Spleen (tissue), 11 donors: Measurements from ENCODE around the gene CNMD. TPM values are rescaled to one million over a fixed set of nuclear protein-coding genes. Genes with fewer than 3 reads are reported as not detected.
"Not testable (repeated sequence)": the region's sequence is repeated elsewhere in the genome, so short reads cannot be mapped to it uniquely, and the experiment has no call there.

Experiments
- DNase-seq: peaks from one replicate; pipeline ENCODE4 v3.0.0-alpha.2; 2020
- H3K27ac ChIP-seq, 8 donors: fragments of 200-600 bp; sonication (generic) in 7 of 8; 1 replicate in 4 of 8; 2 replicates in 4 of 8; pipeline versions ENCODE4 v1.5.0 to v1.8.0; 2016 to 2021; ENCODE audit warnings: inconsistent platforms in 4 of 8, mild to moderate bottlenecking in 4 of 8, moderate library complexity in 1 of 8
- H3K27me3 ChIP-seq, 7 donors: fragments of 200-600 bp; sonication (generic) in 6 of 7; replicated peaks in 1 of 7; 1 replicate in 4 of 7; 2 replicates in 3 of 7; pipeline versions ENCODE4 v1.5.0 to v1.8.0; 2016 to 2021; ENCODE audit warnings: inconsistent platforms in 3 of 7, mild to moderate bottlenecking in 1 of 7
- H3K36me3 ChIP-seq, 6 donors: fragments of 200-600 bp; sonication (generic) in 5 of 6; 1 replicate in 4 of 6; 2 replicates in 2 of 6; pipeline versions ENCODE4 v1.5.0 to v1.8.0; 2016 to 2021; ENCODE audit warnings: inconsistent platforms in 2 of 6
- H3K4me1 ChIP-seq, 6 donors: fragments of 200-600 bp; sonication (generic) in 5 of 6; 1 replicate in 3 of 6; 2 replicates in 3 of 6; pipeline versions ENCODE4 v1.5.0 to v1.8.0; 2016 to 2021; ENCODE audit warnings: inconsistent platforms in 3 of 6
- H3K4me3 ChIP-seq, 8 donors: fragments of 200-600 bp; sonication (generic) in 7 of 8; 1 replicate in 4 of 8; 2 replicates in 4 of 8; pipeline versions ENCODE4 v1.5.0 to v1.8.0; 2016 to 2021; ENCODE audit warnings: inconsistent platforms in 4 of 8, mild to moderate bottlenecking in 4 of 8, moderate library complexity in 2 of 8
- H3K9me3 ChIP-seq, 8 donors: fragments of 200-600 bp; sonication (generic) in 7 of 8; 1 replicate in 4 of 8; 2 replicates in 4 of 8; pipeline versions ENCODE4 v1.5.0 to v1.8.0; 2016 to 2021; ENCODE audit warnings: inconsistent platforms in 4 of 8
- POLR2A ChIP-seq, 3 donors: fragments of 450-650 bp; IDR thresholded peaks; one replicate each; pipeline ENCODE4 v1.5.1; 2017; ENCODE audit warnings: antibody characterized with exemption in 3 of 3, mild to moderate bottlenecking in 1 of 3
- POLR2AphosphoS5 ChIP-seq, 3 donors: sonication (generic); formaldehyde crosslinking; IDR thresholded peaks; one replicate each; pipeline ENCODE4 v1.5.1; 2017; ENCODE audit warnings: antibody characterized with exemption in 3 of 3
- WGBS, 5 donors: extraction: QIAGEN DNeasy Blood & Tissue Kit in 3 of 5; methylation state at CpG; one replicate each; pipeline versions ENCODE4 v1.1.5 to v1.1.7; 2013 to 2018; 5-methylcytosine and 5-hydroxymethylcytosine counted together
- intact Hi-C: fragments of 100-400 bp; cut with DNase I; formaldehyde crosslinking; loops from one replicate; pipeline ENCODE4 v1.15.0; 2023; ENCODE audit warnings: low total_unique reads
- polyA plus RNA-seq, 3 donors: library from polyadenylated mRNA; stranded (reverse); fragments of 200-250 nt; gene quantifications; one replicate each; pipeline ENCODE4 v1.2.1, GENCODE V29; 2013
- total RNA-seq, 7 donors: library from RNA; depleted of rRNA in 3 of 7; stranded (reverse); fragments of >200 nt in 3 of 7; fragmentation: NEBNext Ultra II Directional in 4 of 7; extraction: Animal tissue kit (Norgen Biotek cat#: 25700) in 4 of 7; gene quantifications; one replicate each; pipeline versions ENCODE4 v1.1.0 to v1.2.1, GENCODE V29; 2016 to 2021
- TF ChIP-seq, protein P1 (sequence below), 11 experiments: fragments of 200-600 bp in 7 of 11; fragments of 450-650 bp in 4 of 11; sonication (generic) in 4 of 11; IDR thresholded peaks in 8 of 11; conservative IDR thresholded peaks in 3 of 11; 1 replicate in 7 of 11; 2 replicates in 4 of 11; pipeline versions ENCODE4 v1.4.0 to v1.8.0; 2016 to 2021; ENCODE audit warnings: antibody characterized with exemption in 11 of 11, inconsistent platforms in 4 of 11, mild to moderate bottlenecking in 1 of 11
- donor health status: healthy with polysubstance abuse.
- donor health status: DM: no; HTN: no; CAD: no; lungs with moderate emphysema.
- donor health status: DM: no; HTN: no; CAD: no.
- donor health status: Bipolar disorder and iron deficiency.
- donor health status: healthy.
- donor health status: DM: no; HTN: no; CAD: no.
- donor health status: DM: yes; HTN: yes; CAD: no.

Gene CNMD
- total and polyA plus RNA-seq, 10 donors, result 0.19 TPM; not detected in 9

DNA sequence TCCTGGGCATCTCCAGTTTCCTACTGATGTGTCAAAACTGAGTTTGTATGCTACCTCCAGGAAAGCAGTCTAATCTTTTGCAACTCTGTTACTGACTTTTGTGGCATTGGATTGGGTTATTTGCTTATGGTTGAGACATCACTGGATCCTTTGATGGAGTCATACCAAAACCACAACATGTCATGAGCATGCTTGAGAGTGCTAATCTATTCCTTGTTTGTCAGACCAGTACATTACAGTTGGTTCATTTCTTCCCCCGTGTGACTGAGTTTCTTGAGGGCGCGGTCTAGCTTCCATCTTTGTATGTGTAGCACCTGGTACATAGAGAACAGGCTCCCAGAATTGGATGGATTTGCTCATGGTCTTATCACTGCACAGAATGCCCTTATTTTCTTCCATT lies 43.8 kb downstream of the CNMD start:
- DNase-seq, result no peak
- Histone ChIP-seq H3K4me1 (no peaks in the 10 kb centered on the region), H3K9me3 (no peaks in the 10 kb centered on the region), H3K27ac (no peak overlapping the region), H3K27me3 (no peaks in the 10 kb centered on the region), H3K4me3 (no peak overlapping the region), H3K36me3 (peaks cover 0 to 32% (median 0%) of the 10 kb centered on the region in 6 donors)
- intact Hi-C loops, result no loop called here
- TF ChIP-seq POLR2AphosphoS5 (IDR thresholded peaks at IDR 0.05) (no peak), POLR2A (IDR thresholded peaks at IDR 0.05) (no peak)
- TF ChIP-seq, protein P1, sequence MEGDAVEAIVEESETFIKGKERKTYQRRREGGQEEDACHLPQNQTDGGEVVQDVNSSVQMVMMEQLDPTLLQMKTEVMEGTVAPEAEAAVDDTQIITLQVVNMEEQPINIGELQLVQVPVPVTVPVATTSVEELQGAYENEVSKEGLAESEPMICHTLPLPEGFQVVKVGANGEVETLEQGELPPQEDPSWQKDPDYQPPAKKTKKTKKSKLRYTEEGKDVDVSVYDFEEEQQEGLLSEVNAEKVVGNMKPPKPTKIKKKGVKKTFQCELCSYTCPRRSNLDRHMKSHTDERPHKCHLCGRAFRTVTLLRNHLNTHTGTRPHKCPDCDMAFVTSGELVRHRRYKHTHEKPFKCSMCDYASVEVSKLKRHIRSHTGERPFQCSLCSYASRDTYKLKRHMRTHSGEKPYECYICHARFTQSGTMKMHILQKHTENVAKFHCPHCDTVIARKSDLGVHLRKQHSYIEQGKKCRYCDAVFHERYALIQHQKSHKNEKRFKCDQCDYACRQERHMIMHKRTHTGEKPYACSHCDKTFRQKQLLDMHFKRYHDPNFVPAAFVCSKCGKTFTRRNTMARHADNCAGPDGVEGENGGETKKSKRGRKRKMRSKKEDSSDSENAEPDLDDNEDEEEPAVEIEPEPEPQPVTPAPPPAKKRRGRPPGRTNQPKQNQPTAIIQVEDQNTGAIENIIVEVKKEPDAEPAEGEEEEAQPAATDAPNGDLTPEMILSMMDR (IDR thresholded peaks at IDR 0.05 in 8 of 11, conservative IDR thresholded peaks at IDR 0.05 in 3 of 11), result no peak
- WGBS, 5 donors, result 53 to 92% (median 71%) methylated on average over 3 of the region's 3 CpGs

DNA sequence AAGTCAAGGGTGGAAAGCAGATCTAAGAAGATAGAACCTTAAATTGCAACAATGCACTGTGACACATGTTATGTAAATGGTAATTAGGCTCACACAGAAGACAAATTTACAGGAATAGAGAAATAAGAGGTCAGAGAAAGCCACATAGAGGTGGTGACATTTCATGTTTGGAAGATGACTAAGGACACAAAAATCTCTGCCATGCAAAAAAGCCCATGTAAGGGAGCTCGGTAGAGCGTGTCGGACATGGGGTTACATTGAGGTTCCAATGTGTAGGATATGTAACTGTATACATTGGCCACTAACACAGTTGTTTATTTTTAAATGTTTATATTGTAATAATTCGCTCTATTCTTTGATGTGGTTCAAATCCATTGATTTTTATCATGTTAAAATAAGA lies 53.2 kb downstream of the CNMD start:
- TF ChIP-seq POLR2A (IDR thresholded peaks at IDR 0.05) (no peak), POLR2AphosphoS5 (IDR thresholded peaks at IDR 0.05) (no peak)
- TF ChIP-seq, protein P1 (IDR thresholded peaks at IDR 0.05 in 8 of 11, conservative IDR thresholded peaks at IDR 0.05 in 3 of 11), result no peak
- 95 to 99% (median 98%) methylated on average over 4 of the region's 4 CpGs for WGBS, 5 donors
- peaks cover 5 to 98% (median 54%) of the 10 kb centered on the region in 6 donors for H3K36me3 ChIP-seq
- H3K4me1 ChIP-seq, result no peaks in the 10 kb centered on the region
- H3K27me3 ChIP-seq, result no peaks in the 10 kb centered on the region
- H3K4me3 ChIP-seq, result no peak overlapping the region
- H3K9me3 ChIP-seq, result no peaks in the 10 kb centered on the region
- no peak overlapping the region for H3K27ac ChIP-seq
- DNase-seq, result no peak
- intact Hi-C loops, result no loop called here

DNA sequence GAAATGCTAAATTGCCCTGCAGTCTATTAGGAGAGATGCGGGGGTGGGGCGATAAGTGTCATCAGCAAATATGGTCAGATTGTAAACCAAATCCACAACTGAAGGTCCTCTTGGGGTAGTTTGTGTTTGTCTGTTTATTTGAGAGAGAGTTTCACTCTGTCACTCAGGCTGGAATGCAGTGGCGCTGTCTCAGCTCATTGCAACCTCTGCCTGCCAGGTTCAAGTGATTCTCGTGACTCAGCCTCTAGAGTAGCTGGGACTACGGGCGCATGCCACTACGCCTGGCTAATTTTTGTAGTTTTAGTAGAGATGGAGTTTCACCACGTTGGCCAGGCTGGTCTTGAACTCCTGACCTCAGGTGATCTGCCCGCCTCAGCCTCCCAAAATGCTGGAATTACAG lies 53.8 kb downstream of the CNMD start:
- intact Hi-C loops, H3K4me1 ChIP-seq, H3K27ac ChIP-seq, H3K27me3 ChIP-seq, H3K9me3 ChIP-seq, H3K4me3 ChIP-seq, DNase-seq: not testable (repeated sequence)
- 94 to 96% (median 96%) methylated on average over 9 of the region's 9 CpGs for WGBS, 5 donors
- H3K36me3 ChIP-seq, result peaks cover 5 to 98% (median 59%) of the 10 kb centered on the region in 6 donors

DNA sequence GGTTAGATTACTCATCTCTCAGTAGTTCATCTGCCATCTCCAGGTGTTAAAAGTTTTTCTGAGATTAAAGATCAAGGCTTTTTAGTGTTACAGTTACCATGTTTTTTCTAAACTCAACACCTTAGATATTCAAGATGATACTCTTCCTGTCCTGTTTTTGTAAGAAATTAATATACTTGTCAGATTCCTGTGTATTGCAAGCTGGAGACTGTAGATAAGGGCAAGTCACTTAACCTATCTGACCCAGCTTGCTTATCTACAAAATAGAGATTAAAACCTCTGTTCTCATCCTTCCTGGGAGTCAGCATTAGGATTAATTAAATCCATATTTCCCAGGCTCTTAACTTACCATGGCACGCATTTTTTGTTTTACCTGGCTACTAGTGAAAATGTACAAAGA lies 61.8 kb downstream of the CNMD start:
- intact Hi-C loops, result no loop called here
- H3K36me3 ChIP-seq, result peaks cover 8 to 100% (median 49%) of the 10 kb centered on the region in 6 donors
- no peak overlapping the region for H3K27ac ChIP-seq
- H3K4me3 ChIP-seq, result no peak overlapping the region
- no peaks in the 10 kb centered on the region for H3K27me3 ChIP-seq
- TF ChIP-seq POLR2A (IDR thresholded peaks at IDR 0.05), result no peak
- TF ChIP-seq, protein P1 (IDR thresholded peaks at IDR 0.05 in 8 of 11, conservative IDR thresholded peaks at IDR 0.05 in 3 of 11), result no peak
- TF ChIP-seq POLR2AphosphoS5 (IDR thresholded peaks at IDR 0.05), result no peak
- no peaks in the 10 kb centered on the region for H3K9me3 ChIP-seq
- WGBS, 5 donors, result 97 to 100% (median 98%) methylated on average over 1 of the region's 1 CpG
- H3K4me1 ChIP-seq, result no peaks in the 10 kb centered on the region
- DNase-seq, result no peak

GRCh38 chr13:52673465-52673864 lies 66.2 kb downstream of the CNMD start:
- no peak overlapping the region for H3K27ac ChIP-seq
- H3K4me3 ChIP-seq, result no peak overlapping the region
- WGBS, 5 donors, result 94 to 100% (median 96%) methylated on average over 1 of the region's 1 CpG
- H3K36me3 ChIP-seq, result peaks cover 3 to 99% (median 27%) of the 10 kb centered on the region in 6 donors
- peaks cover 0 to 8% (median 0%) of the 10 kb centered on the region in 6 donors for H3K4me1 ChIP-seq
- intact Hi-C loops, result no loop called here
- H3K9me3 ChIP-seq, result no peaks in the 10 kb centered on the region
- DNase-seq, result no peak
- no peaks in the 10 kb centered on the region for H3K27me3 ChIP-seq
- TF ChIP-seq POLR2AphosphoS5 (IDR thresholded peaks at IDR 0.05), result no peak
- TF ChIP-seq, protein P1 (IDR thresholded peaks at IDR 0.05 in 8 of 11, conservative IDR thresholded peaks at IDR 0.05 in 3 of 11), result no peak
- TF ChIP-seq POLR2A (IDR thresholded peaks at IDR 0.05), result no peak
